ENCODE data around the gene SIRPD.

SIRPD gene

DNA sequence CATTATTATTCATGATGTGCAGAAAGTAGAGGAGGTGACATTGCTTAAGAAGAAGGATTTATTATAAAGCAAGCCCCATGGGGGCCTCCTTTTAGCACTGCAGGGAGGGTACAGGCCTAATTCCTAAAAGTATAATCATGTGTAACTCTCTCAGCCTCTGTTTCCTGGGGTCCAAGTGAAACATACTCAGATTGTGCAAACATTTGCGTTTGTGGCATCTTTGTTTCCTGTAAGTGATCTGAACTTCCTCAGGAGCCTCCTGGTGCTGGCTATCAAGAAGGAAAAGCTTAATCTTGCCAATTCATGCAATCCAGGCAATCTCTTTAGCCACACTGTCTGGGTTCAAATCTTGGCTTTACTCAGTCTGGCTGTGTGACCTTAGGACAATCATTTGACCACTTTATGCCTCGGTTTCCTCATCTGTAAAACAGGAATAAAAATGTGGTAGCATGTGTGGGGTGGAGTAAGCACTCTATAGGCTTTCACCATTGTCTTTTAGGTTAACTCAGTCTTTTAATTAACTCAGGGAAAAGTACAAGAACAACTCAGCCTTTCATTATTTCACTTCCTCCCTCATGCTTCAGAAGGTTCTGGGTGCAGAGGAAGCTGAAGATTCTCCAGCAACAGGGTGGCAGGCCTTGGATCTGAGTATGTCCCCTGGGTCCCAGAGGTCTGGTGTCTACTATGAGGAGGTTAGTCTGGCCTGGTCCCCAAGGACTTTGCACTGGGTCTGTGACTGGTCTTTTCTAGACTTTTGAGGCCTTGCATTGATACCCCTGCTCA is 65.5 kb downstream of the SIRPD start:
- no peak for DNase-seq

DNA sequence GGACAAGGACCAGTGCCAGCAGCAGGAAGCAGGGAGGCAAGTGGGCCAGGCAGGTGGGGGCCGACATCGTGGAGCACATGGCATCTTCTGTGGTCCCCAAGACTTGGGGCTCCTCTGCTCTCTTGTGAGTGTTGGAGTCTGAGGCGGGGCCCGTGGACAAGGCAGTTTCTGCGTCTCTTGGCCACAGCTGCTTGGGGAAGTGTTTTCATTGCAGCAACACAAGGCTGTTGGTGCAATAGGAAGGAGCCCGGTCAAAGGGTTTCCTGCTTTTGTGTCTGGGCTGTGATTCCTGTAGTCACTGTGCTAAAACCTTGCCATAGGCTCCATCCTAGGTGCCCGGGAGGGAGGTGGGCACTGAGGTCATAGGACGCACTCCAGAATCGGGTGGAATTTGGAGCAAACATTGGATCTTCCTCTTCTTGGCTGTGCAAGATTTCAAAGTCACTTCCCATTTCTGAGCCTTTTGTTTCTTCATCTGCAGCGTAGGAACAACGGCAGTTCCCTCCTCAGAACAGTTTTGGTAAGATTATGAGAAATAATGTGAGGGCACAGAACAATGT is 66.1 kb downstream of the SIRPD start, which contains the start of gene SIRPB2:
TSS of gene SIRPB2 (minus strand) at position 140 of the 560 bp plus-strand sequence. CDS start at position 79, 61 bp downstream.
- no peak for DNase-seq

DNA sequence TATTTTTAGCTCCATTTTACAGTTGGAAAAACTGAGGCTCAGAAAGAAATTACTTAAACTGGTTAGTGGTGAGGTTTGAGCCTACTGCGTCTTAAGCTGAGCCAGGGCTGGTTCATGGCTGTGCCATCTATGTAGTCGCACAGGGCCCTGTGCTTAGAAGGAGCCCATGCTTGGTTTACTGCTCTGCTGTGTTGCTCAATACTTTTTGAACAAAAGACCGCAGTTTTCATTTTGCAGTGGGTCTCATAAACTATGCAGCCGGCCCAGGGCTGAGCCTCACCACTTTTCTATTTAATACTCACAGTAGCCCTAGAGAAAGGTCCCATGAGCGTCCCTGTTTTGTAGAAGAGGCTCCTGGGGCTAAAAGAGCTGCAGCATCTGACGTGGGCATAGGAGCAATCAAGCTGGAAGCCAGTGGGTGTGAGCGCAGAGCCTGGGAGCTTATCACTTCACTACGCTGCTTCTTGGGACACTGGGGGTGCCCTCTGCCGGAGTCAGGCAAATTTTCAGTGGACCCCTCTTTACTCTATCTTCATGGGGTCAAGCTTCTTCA is 66.8 kb downstream of the SIRPD start:
- DNase-seq, result no peak

DNA sequence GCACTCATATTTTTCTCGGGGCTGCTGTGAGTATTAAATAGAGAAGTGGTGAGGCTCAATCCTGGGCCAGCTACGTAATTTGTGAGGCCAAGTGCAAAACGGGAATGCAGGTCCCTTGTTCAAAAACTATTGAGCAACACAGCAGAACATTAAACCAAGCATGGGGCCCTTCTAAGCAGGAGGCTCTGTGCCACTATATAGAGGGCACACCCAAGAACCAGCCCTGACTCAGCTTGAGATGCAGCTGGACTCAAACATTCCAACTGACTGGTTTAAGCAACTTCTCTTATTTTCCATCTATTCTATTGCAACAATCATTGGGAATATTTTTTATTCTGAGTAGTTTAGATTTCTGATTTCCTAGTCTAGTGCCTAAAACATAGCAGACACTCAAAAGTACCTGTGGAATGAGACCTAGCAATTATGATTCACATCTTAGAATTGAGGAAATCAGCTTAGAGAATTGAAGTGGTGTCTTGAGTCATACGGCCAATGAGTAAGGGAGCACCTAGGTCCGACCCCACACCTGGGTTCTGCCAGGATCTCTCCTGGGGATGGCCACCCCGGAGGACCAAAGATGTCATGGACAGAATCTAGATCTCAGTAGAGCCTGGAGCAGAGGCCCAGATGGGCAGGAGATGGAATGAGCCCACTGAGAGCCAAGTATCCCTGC is 67.6 kb downstream of the SIRPD start:
- DNase-seq, result no peak

DNA sequence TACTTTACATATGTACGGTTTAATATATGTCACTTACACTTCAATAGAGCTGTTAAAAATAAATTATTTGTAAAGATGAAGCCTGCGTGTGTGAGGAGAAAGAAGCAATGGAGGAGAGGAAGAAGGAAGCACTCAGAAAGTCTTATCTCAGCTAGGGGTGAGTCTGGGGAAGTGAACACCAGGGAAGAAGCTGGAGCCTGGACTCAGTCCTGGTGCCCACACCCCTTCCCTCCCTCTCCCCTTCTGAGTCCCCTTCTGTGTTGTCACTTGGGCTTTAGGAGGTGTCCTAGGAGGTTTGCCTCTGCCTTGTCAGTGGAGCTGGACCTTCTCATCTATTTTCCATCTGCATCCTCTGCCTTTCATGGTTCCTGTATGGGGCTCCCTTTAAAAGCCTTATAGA is 68.2 kb downstream of the SIRPD start:
- DNase-seq, result no peak

- no peak for DNase-seq
These were observed 70.9 kb downstream of the SIRPD start for GRCh38 chr20:1486566-1486965.

DNA sequence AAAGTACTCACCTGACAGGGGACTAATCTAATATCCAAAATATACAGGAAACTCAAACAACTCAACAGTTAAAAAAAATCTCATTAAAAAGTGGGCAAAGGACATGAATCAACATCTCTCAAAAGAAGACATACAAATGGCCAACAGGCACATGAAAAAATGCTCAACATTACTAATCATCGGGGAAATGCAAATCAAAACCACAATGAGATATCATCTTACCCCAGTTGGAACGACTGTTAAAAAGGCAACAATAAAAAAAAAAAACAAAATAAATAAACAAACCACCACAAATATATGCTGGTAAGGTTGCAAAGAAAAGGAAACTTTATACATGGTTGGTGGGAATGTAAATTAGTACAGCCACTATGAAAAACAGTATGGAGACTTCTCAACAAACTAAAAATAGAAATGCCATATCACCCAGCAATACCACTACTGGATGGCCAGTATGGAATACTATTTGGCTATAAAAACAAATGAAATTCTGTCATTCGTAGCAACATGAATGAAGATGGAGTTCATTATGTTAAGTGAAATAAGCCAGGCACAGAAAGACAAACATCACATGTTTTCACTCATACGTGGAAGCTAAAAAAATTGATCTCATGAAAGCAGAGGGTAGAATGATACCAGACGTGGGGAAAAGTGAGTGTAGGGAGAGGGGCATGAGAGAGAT is 72.9 kb downstream of the SIRPD start:
- DNase-seq, result no peak

All from stimulated activated CD4-positive, alpha-beta T cell treated with anti-CD3 and anti-CD28 coated beads, Interleukin-12 subunit alpha, Interleukin-12 subunit beta, amount 100 ng/mL, for 4 hours (primary cell).